HG03442 (cell line): Measurements from ENCODE around the gene MYO15B.

Experiments used
- ATAC-seq: cut with Tn5 transposase; IDR thresholded peaks from one replicate; pipeline ENCODE4 v1.9.1; 2021; ENCODE audit warnings: mild to moderate bottlenecking, moderate library complexity; ENCODE audit not compliant: unreplicated experiment

The MYO15B gene

GRCh38 chr17:75601057-75601987, 13.7 kb downstream of the MYO15B start:
- ATAC-seq, result no peak

GRCh38 chr17:75602644-75603043, 15.0 kb downstream of the MYO15B start:
- no peak for ATAC-seq

GRCh38 chr17:75603123-75603522, 15.5 kb downstream of the MYO15B start:
- no peak for ATAC-seq

GRCh38 chr17:75604034-75604695, 16.6 kb downstream of the MYO15B start:
- no peak for ATAC-seq

GRCh38 chr17:75605790-75606189, 18.2 kb downstream of the MYO15B start:
- no peak for ATAC-seq

- no peak for ATAC-seq
These were observed 19.5 kb downstream of the MYO15B start for GRCh38 chr17:75607086-75607485.

GRCh38 chr17:75610103-75610984, 22.7 kb downstream of the MYO15B start:
- ATAC-seq, result no peak

GRCh38 chr17:75611851-75612429, 24.3 kb downstream of the MYO15B start:
- ATAC-seq, result no peak

GRCh38 chr17:75612906-75613626, 25.5 kb downstream of the MYO15B start:
- ATAC-seq, result no peak

- ATAC-seq, result no peak
These were observed 26.4 kb downstream of the MYO15B start for GRCh38 chr17:75614006-75614405.

- no peak for ATAC-seq
These were observed 27.1 kb downstream of the MYO15B start for GRCh38 chr17:75614556-75615270.

GRCh38 chr17:75615301-75615700, 27.7 kb downstream of the MYO15B start:
- no peak for ATAC-seq

- no peak for ATAC-seq
These were observed 29.0 kb downstream of the MYO15B start for GRCh38 chr17:75616521-75617122.

GRCh38 chr17:75617218-75617617, 29.6 kb downstream of the MYO15B start:
- ATAC-seq, result no peak

- ATAC-seq, result no peak
These were observed 30.1 kb downstream of the MYO15B start for GRCh38 chr17:75617675-75618074.

- no peak for ATAC-seq
These were observed 32.2 kb downstream of the MYO15B start for GRCh38 chr17:75619506-75620431.

GRCh38 chr17:75621489-75621888, 33.9 kb downstream of the MYO15B start:
- no peak for ATAC-seq

GRCh38 chr17:75622076-75622475, 34.5 kb downstream of the MYO15B start:
- no peak for ATAC-seq
